Osteocyte (in vitro differentiated cells): ENCODE data around the gene SH3PXD2A. TPM values are rescaled to one million over a fixed set of nuclear protein-coding genes. Genes with fewer than 3 reads are reported as not detected.

Experiments
- DNase-seq: peaks from one replicate; pipeline ENCODE4 v3.0.0; 2021; ENCODE audit warnings: mixed read lengths; ENCODE audit not compliant: unreplicated experiment; ENCODE audit errors: extremely low spot score
- H3K27ac Mint-ChIP-seq: one replicate; pipeline ENCODE4 v1.8.0; 2021; ENCODE audit warnings: mild to moderate bottlenecking, mixed read lengths; ENCODE audit not compliant: unreplicated experiment
- H3K27me3 Mint-ChIP-seq: one replicate; pipeline ENCODE4 v1.8.0; 2021; ENCODE audit warnings: mixed read lengths; ENCODE audit not compliant: unreplicated experiment
- H3K36me3 Mint-ChIP-seq: one replicate; pipeline ENCODE4 v1.8.0; 2021; ENCODE audit warnings: mixed read lengths; ENCODE audit not compliant: unreplicated experiment
- H3K4me1 Mint-ChIP-seq: one replicate; pipeline ENCODE4 v1.8.0; 2021; ENCODE audit warnings: mixed read lengths; ENCODE audit not compliant: unreplicated experiment
- H3K4me3 Mint-ChIP-seq: one replicate; pipeline ENCODE4 v1.8.0; 2021; ENCODE audit warnings: mild to moderate bottlenecking, moderate library complexity, mixed read lengths; ENCODE audit not compliant: unreplicated experiment
- H3K9me3 Mint-ChIP-seq: one replicate; pipeline ENCODE4 v1.8.0; 2021; ENCODE audit warnings: mixed read lengths; ENCODE audit not compliant: unreplicated experiment
- CTCF ChIP-seq: fragments of 200-600 bp; sonication (generic); IDR thresholded peaks from 2 replicates; pipeline ENCODE4 v1.5.0; 2021; ENCODE audit warnings: antibody characterized with exemption, mild to moderate bottlenecking, moderate library complexity
- total RNA-seq: library from RNA; stranded (reverse); gene quantifications from 2 replicates; pipeline ENCODE4 v1.2.1, GENCODE V29; 2021

Gene SH3PXD2A
- total RNA-seq, 1 donor from 2014 or later = 43.0 TPM

GRCh38 chr10:103839872-103840739, 15.3 kb downstream of the SH3PXD2A start:
- DNase-seq = no peak
- no peaks in the 10 kb centered on the region for H3K9me3 Mint-ChIP-seq
- no peaks in the 10 kb centered on the region for H3K36me3 Mint-ChIP-seq
- H3K4me3 Mint-ChIP-seq = no peak overlapping the region
- no peak for TF ChIP-seq CTCF
- no peak overlapping the region for H3K27ac Mint-ChIP-seq
- peaks cover 7% of the 10 kb centered on the region for H3K4me1 Mint-ChIP-seq
- no peaks in the 10 kb centered on the region for H3K27me3 Mint-ChIP-seq

DNA sequence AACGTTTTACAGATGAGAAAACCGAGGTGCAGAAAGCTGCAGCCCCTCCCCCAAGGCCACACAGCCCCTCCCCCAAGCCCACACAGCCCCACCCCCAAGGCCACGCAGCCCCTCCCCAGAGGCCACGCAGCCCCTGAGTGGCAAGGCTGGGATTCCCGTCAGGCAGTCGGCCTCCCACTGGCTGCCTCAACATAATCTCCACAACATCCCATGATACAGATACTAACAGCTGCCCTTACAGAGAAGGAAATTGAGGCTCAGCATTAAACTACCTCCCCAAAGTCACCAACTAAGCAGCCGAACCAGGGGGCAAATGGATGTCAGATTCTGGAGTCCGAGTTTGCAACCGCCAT, 15.9 kb downstream of the SH3PXD2A start:
- H3K4me3 Mint-ChIP-seq = no peak overlapping the region
- peaks cover 7% of the 10 kb centered on the region for H3K4me1 Mint-ChIP-seq
- no peak overlapping the region for H3K27ac Mint-ChIP-seq
- H3K9me3 Mint-ChIP-seq = no peaks in the 10 kb centered on the region
- H3K36me3 Mint-ChIP-seq = no peaks in the 10 kb centered on the region
- TF ChIP-seq CTCF = no peak
- H3K27me3 Mint-ChIP-seq = no peaks in the 10 kb centered on the region
- no peak for DNase-seq

GRCh38 chr10:103838862-103839518, 16.4 kb downstream of the SH3PXD2A start:
- H3K36me3 Mint-ChIP-seq = no peaks in the 10 kb centered on the region
- DNase-seq = no peak

GRCh38 chr10:103838070-103838395, 17.3 kb downstream of the SH3PXD2A start:
- Mint-ChIP-seq H3K4me3 (no peak overlapping the region), H3K4me1 (peaks cover 12% of the 10 kb centered on the region)

More at GRCh38 chr10:103838862-103839518, 16.4 kb downstream of the SH3PXD2A start:
- no peak for TF ChIP-seq CTCF
- Mint-ChIP-seq H3K9me3 (no peaks in the 10 kb centered on the region), H3K27me3 (no peaks in the 10 kb centered on the region), H3K4me1 (peaks cover 8% of the 10 kb centered on the region), H3K4me3 (no peak overlapping the region), H3K27ac (no peak overlapping the region)

More at GRCh38 chr10:103838070-103838395, 17.3 kb downstream of the SH3PXD2A start:
- no peaks in the 10 kb centered on the region for H3K9me3 Mint-ChIP-seq
- no peak overlapping the region for H3K27ac Mint-ChIP-seq
- TF ChIP-seq CTCF = no peak
- no peak for DNase-seq
- no peaks in the 10 kb centered on the region for H3K27me3 Mint-ChIP-seq
- no peaks in the 10 kb centered on the region for H3K36me3 Mint-ChIP-seq
